Activated naive CD4-positive, alpha-beta T cell treated with anti-CD3 and anti-CD28 coated beads, Interleukin-2, amount 10 ng/mL, durations not matched to agents 7 days and 5 days (primary cell): ENCODE data around the gene NUDT9.
"Not testable (repeated sequence)": the region's sequence is repeated elsewhere in the genome, so short reads cannot be mapped to it uniquely, and the experiment has no call there.

Source experiments
- CTCF ChIA-PET: fragments of 350-600 bp; sonication (Branson Sonifier 250); formaldehyde crosslinking; loops from one replicate; lab custom pipeline; 2021; ENCODE audit warnings: antibody characterized with exemption; lab: Charles Lee
- DNase-seq: peaks from one replicate; pipeline ENCODE4 v3.0.0-alpha.2; 2020
- H3K27ac Mint-ChIP-seq: one replicate; pipeline ENCODE4 v1.8.0; 2021; ENCODE audit warnings: mild to moderate bottlenecking, moderate library complexity, mixed read lengths
- H3K27me3 Mint-ChIP-seq: one replicate; pipeline ENCODE4 v1.8.0; 2021; ENCODE audit warnings: mild to moderate bottlenecking, mixed read lengths
- H3K36me3 Mint-ChIP-seq: one replicate; pipeline ENCODE4 v1.8.0; 2021; ENCODE audit warnings: mixed read lengths
- H3K4me1 Mint-ChIP-seq: one replicate; pipeline ENCODE4 v1.8.0; 2021; ENCODE audit warnings: mixed read lengths
- H3K4me3 Mint-ChIP-seq: one replicate; pipeline ENCODE4 v1.8.0; 2021; ENCODE audit warnings: mild to moderate bottlenecking, moderate library complexity, mixed read lengths
- H3K9me3 Mint-ChIP-seq: one replicate; pipeline ENCODE4 v1.8.0; 2021; ENCODE audit warnings: mixed read lengths

The NUDT9 gene

DNA sequence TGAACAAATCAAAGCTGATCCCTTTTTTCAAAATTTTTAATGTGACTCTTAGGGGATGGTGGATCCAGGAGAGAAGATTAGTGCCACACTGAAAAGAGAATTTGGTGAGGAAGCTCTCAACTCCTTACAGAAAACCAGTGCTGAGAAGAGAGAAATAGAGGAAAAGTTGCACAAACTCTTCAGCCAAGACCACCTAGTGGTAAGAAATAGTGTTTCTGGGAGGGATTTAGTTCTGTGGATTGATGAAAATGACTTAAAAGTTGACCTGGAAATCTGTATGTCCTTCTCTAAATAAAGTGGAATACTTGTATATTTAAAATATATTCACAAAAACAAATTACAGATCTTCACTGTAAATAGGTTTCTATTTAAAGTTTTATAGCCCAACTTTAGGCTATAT is 29.2 kb downstream of the NUDT9 start:
- Mint-ChIP-seq H3K27me3 (no peaks in the 10 kb centered on the region), H3K4me1 (no peaks in the 10 kb centered on the region), H3K9me3 (no peaks in the 10 kb centered on the region), H3K36me3 (peaks cover 7% of the 10 kb centered on the region), H3K27ac (no peak overlapping the region), H3K4me3 (no peak overlapping the region)
- CTCF ChIA-PET: interaction anchor here (0.9 to 1.7 kb wide), 2 partner anchors 14 to 75 kb away, joined by 3 to 6 read pairs; no protein-coding TSS in a partner anchor
- DNase-seq: no peak

DNA sequence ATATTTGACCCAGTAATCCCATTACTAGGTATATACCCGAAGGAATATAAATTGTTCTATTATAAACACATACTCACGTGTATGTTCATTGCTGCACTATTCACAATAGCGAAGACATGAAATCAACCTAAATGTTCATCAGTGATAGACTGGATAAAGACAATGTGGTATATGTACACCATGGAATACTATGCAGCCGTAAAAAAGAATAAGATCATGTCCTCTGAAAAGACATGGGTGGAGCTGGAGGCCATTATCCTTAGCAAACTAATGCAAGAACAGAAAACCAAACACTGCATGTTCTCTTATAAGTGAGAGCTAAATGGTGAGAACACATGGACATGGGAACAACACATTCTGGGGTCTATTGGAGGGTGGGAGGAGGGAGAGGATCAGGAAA is 36.5 kb downstream of the NUDT9 start:
- Mint-ChIP-seq H3K9me3 (no peaks in the 10 kb centered on the region), H3K27ac (no peak overlapping the region)
- CTCF ChIA-PET: no interaction called here

DNA sequence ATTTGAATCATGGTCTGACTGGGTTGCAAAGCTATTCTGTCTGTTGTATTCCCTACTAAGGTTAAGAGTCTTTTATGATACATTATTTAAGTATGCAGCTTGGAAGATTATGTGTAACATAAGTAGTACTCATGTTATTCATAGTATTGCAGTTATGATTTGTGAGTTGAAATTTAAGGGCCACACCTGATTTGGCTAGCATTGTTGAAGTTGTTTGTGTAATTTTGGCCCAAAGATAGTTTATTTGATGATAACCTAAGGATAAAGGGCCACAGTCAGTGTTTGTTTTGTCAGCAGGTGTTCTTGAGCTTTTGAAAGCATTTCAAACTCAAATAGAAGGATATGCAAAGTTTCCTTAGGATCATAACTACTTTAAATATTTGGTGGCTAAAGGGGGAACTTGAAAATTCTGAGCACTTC is 38.9 kb downstream of the NUDT9 start:
- H3K27ac Mint-ChIP-seq: no peak overlapping the region
- no peaks in the 10 kb centered on the region for H3K27me3 Mint-ChIP-seq
- no peak for DNase-seq
- peaks cover 9% of the 10 kb centered on the region for H3K36me3 Mint-ChIP-seq
- H3K4me3 Mint-ChIP-seq: no peak overlapping the region
- H3K9me3 Mint-ChIP-seq: no peaks in the 10 kb centered on the region
- no peaks in the 10 kb centered on the region for H3K4me1 Mint-ChIP-seq
- CTCF ChIA-PET: interaction anchor here (2.4 kb wide), 1 partner anchor 86 kb away, joined by 10 read pairs; no protein-coding TSS in a partner anchor

More for the DNA sequence above, 36.5 kb downstream of the NUDT9 start:
- Mint-ChIP-seq H3K36me3 (peaks cover 9% of the 10 kb centered on the region), H3K4me1 (no peaks in the 10 kb centered on the region), H3K27me3 (no peaks in the 10 kb centered on the region), H3K4me3 (no peak overlapping the region)
- no peak for DNase-seq

DNA sequence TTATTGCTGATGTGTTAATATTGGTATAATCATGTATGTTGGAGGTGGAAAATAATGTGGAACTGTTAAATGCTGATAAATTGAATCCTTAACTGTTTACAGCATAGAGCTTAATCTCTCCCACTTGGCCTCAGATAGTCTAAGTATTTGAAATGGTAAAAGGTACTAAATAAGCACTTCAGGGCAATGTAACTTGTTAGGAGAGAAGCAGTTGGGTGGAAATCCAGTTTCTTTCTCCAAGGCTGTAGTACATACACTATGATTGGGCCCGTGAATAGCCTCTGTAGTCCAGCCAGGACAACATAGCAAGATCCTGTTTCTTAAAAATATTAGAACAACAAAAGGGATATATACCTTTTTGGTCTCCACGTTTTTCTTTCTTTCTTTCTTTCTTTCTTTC is 39.7 kb downstream of the NUDT9 start:
- H3K27me3 Mint-ChIP-seq: no peaks in the 10 kb centered on the region
- no peaks in the 10 kb centered on the region for H3K4me1 Mint-ChIP-seq
- peaks cover 9% of the 10 kb centered on the region for H3K36me3 Mint-ChIP-seq
- no peak for DNase-seq
- H3K27ac Mint-ChIP-seq: no peak overlapping the region
- H3K9me3 Mint-ChIP-seq: no peaks in the 10 kb centered on the region
- CTCF ChIA-PET: interaction anchor here (2.4 kb wide), 1 partner anchor 86 kb away, joined by 10 read pairs; no protein-coding TSS in a partner anchor
- H3K4me3 Mint-ChIP-seq: no peak overlapping the region

DNA sequence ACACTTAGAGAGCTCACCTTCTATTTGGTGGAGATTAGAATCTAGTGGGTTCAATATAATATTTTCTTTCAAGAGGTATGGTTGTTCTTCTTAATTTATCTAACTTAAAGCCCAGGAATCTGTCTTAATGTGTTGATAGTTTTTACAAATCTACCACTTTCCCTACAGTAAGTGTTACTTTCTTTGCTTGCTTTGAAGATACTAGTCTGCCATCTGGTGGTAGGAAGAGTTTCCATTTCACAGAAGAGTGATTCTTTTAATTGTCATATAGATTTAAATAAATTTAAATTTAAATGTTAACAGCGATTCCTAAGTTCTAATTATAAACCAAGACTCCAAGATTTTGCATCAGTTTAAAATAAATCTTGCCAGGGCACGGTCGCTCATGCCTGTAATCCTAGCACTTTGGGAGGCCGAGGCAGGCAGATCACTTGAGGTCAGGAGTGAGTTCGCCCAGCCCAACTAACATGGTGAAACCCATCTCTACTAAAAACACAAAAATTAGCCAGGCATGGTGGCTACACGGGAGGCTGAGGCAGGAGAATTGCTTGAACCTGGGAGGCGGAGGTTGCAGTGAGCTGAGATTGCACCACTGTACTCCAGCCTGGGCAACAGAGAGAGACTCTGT is 43.5 kb downstream of the NUDT9 start:
- no peak for DNase-seq
- Mint-ChIP-seq H3K9me3 (no peaks in the 10 kb centered on the region), H3K27me3 (no peaks in the 10 kb centered on the region), H3K4me1 (no peaks in the 10 kb centered on the region), H3K36me3 (no peaks in the 10 kb centered on the region), H3K27ac (no peak overlapping the region), H3K4me3 (no peak overlapping the region)
- CTCF ChIA-PET: interaction anchor here (0.7 to 3.8 kb wide), 6 partner anchors 14 to 318 kb away, joined by 3 to 47 read pairs (median 3); no protein-coding TSS in a partner anchor

DNA sequence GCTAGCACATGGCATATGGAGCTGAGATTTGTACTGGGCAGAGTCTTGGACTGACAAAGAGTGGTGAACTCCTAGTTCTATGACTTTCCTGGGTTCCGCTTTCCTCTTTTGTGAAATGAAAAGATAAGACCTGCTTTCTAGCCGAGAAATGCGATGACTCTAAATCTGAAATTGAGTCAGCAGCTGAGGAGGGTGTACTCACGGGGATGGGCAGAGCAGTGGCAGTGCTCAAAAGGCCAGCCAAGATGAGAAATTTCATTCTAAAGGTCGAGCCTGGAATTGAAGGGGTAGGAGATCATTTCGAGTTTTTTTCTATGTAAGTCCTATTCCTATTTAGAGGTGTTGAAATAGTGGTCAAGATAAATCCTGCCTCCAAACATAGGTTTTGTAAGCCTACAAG is 47.0 kb downstream of the NUDT9 start:
- Mint-ChIP-seq H3K27ac (no peak overlapping the region), H3K4me1 (no peaks in the 10 kb centered on the region), H3K9me3 (no peaks in the 10 kb centered on the region), H3K27me3 (no peaks in the 10 kb centered on the region), H3K4me3 (no peak overlapping the region), H3K36me3 (no peaks in the 10 kb centered on the region)
- DNase-seq: no peak
- CTCF ChIA-PET: no interaction called here

DNA sequence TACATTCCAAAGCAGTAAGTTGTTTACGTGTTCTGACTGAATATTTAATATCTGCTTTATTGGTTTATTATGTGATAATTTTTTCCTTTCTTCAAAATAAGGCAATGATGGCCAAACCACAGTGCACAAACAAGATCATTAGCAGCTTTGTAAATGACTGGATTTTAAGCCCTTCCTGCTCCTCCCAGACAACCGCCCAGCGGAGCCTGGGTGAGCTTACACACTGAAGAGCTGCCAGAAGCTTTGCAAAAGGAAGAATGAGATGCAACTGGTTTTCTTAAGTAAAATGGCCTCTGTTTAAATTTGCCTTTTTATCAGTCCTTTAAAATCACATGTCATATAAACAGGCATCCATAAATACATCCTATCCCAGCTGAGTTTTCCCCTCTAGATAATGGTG is 54.6 kb downstream of the NUDT9 start:
- DNase-seq: no peak
- H3K4me3 Mint-ChIP-seq: no peak overlapping the region
- H3K27ac Mint-ChIP-seq: no peak overlapping the region
- no peaks in the 10 kb centered on the region for H3K27me3 Mint-ChIP-seq
- CTCF ChIA-PET: no interaction called here
- H3K9me3 Mint-ChIP-seq: no peaks in the 10 kb centered on the region
- no peaks in the 10 kb centered on the region for H3K4me1 Mint-ChIP-seq
- no peaks in the 10 kb centered on the region for H3K36me3 Mint-ChIP-seq

DNA sequence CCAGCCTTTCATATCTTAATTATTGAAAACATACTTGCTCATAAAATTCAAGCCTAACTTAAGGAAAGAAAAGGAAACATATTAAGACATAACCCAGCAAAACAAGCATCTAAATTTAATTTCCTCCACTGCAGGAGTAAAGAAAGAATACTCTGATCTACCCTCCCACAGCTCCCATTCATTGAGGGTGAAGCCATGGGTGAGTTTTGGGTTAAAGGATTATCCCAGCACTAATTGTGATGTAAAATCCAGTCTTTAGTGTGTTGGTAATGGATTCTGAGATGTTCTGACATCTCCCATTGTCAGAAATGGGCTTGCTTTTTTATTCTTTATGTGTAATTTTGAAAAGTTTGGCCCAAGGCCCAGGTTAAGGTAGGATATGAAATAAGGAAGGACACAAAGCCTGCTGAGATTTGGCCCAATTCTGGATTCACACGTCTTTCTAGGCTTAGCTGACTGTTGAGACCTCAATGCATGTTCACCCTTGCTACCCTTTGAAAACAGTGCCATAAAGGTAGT is 56.4 kb downstream of the NUDT9 start:
- H3K9me3 Mint-ChIP-seq: no peaks in the 10 kb centered on the region
- CTCF ChIA-PET: interaction anchor here (0.5 kb wide), 1 partner anchor 200 kb away, joined by 3 read pairs; no protein-coding TSS in a partner anchor
- no peaks in the 10 kb centered on the region for H3K27me3 Mint-ChIP-seq
- DNase-seq: no peak
- H3K4me3 Mint-ChIP-seq: no peak overlapping the region
- H3K4me1 Mint-ChIP-seq: no peaks in the 10 kb centered on the region
- no peak overlapping the region for H3K27ac Mint-ChIP-seq
- H3K36me3 Mint-ChIP-seq: no peaks in the 10 kb centered on the region

DNA sequence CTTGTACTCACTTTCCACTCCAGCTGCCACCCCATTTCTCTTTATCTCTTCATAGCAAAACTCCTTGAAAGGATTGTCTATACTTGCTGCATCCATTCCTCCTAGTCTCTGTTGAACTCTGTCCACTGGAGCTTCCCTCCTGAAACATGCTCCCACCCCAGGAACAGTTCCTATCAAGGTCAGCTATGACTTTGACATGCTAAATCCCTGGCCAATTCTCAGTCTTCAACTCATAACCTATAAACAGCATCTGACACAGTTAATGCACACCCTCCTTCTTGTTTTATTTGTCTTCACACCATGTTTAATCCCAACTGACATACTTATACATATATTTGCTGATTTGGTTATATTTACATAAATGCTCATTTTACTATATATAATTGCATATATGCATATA is 59.0 kb downstream of the NUDT9 start:
- CTCF ChIA-PET: interaction anchor here (1.3 kb wide), 1 partner anchor 17 kb away, joined by 3 read pairs; no protein-coding TSS in a partner anchor
- Mint-ChIP-seq H3K27ac (no peak overlapping the region), H3K36me3 (no peaks in the 10 kb centered on the region), H3K9me3 (peaks cover 1% of the 10 kb centered on the region), H3K4me3 (no peak overlapping the region), H3K27me3 (no peaks in the 10 kb centered on the region), H3K4me1 (no peaks in the 10 kb centered on the region)
- no peak for DNase-seq

DNA sequence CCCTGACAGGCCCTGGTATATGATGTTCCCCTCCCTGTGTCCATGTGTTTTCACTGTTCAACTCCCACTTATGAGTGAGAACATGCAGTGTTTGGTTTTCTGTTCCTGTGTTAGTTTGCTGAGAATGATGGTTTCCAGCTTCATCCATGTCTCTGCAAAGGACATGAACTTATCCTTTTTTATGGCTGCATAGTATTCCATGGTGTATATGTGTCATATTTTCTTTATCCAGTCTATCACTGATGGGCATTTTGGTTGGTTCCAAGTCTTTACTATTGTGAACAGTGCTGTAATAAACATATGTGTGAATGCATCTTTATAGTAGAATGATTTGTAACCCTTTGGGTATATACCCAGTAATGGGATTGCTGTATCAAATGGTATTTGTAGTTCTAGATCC is 60.9 kb downstream of the NUDT9 start:
- H3K4me3 Mint-ChIP-seq, H3K4me1 Mint-ChIP-seq, DNase-seq, H3K9me3 Mint-ChIP-seq, H3K27ac Mint-ChIP-seq, H3K27me3 Mint-ChIP-seq, H3K36me3 Mint-ChIP-seq: not testable (repeated sequence)
- CTCF ChIA-PET: interaction anchor here (0.7 to 1.2 kb wide), 2 partner anchors 52 to 107 kb away, joined by 3 read pairs; no protein-coding TSS in a partner anchor

DNA sequence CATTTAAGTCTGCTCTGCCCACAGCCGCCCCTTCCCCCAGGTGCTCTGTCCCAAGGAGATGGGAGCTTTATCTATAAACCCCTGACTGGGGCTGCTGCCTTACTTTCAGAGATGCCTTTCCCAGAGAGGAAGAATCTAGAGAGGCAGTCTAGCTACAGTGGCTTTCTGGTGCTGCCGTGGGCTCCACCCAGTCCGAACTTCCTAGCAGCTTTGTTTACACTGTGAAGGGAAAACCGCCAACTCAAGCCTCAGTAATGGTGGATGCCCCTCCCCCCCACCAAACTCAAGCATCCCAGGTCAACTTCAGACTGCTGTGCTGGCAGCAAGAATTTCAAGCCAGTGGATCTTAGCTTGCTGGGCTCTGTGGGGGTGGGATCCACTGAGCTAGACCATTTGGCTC is 66.3 kb downstream of the NUDT9 start:
- H3K4me1 Mint-ChIP-seq, CTCF ChIA-PET, DNase-seq, H3K4me3 Mint-ChIP-seq, H3K36me3 Mint-ChIP-seq, H3K27me3 Mint-ChIP-seq, H3K9me3 Mint-ChIP-seq, H3K27ac Mint-ChIP-seq: not testable (repeated sequence)

DNA sequence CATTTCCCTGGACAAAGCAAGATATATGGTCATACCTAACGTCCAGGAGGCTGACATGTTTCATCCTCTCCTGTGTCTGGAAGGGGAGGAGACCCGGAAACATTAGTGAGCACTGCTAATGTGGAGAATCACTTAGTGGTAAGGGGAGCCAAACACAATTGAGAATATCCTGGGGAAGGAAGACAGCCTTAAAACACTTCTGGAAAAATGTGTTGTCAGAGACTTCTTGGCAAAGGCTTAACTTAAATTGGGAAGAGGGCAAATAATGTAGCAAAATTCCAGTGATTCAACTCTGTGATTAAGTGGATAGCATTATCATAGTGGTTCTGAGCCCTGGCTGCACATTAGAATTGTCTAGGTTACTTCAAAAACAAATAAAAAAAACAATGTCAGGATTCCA is 67.3 kb downstream of the NUDT9 start:
- CTCF ChIA-PET: no interaction called here
- no peak for DNase-seq

DNA sequence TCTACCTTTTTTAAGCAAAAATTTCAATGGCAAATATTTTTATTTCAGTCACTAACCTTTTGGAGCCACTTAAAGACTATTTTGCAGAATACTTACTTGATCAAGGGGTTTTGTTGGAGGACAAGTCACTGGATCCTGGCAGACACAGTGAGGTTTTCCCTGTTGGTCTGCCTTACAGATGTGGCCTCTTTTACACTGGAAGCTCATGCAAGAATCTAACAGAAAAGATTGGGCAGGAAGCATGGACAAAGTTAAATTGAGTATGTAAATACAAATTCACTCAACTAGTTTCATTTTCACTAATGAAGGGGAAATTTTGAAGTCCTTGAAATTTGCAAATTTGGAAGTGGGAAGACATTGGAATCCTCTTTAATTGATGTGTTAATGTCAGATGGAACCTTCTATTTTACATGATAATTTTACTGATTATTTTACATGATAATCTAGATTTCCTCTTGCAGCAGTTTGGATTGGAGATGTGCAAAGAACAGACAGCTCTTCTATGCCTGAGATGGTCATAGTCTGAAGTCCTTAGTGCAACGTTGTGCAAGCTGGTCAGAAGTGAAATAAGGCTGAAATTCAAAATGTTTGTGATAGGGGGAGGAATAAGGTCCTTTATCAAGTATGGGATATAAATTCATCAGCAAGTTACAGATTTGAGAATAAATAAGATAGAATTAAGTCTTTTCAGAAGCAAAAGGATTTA is 68.4 kb downstream of the NUDT9 start:
- no peaks in the 10 kb centered on the region for H3K9me3 Mint-ChIP-seq
- H3K27me3 Mint-ChIP-seq: no peaks in the 10 kb centered on the region
- H3K27ac Mint-ChIP-seq: no peak overlapping the region
- CTCF ChIA-PET: no interaction called here
- no peak for DNase-seq
- H3K36me3 Mint-ChIP-seq: no peaks in the 10 kb centered on the region
- H3K4me3 Mint-ChIP-seq: no peak overlapping the region
- H3K4me1 Mint-ChIP-seq: peaks cover 2% of the 10 kb centered on the region

More for the DNA sequence above, 67.3 kb downstream of the NUDT9 start:
- Mint-ChIP-seq H3K36me3 (no peaks in the 10 kb centered on the region), H3K27ac (no peak overlapping the region), H3K4me1 (peaks cover 2% of the 10 kb centered on the region), H3K4me3 (no peak overlapping the region), H3K9me3 (peaks cover 1% of the 10 kb centered on the region), H3K27me3 (no peaks in the 10 kb centered on the region)

DNA sequence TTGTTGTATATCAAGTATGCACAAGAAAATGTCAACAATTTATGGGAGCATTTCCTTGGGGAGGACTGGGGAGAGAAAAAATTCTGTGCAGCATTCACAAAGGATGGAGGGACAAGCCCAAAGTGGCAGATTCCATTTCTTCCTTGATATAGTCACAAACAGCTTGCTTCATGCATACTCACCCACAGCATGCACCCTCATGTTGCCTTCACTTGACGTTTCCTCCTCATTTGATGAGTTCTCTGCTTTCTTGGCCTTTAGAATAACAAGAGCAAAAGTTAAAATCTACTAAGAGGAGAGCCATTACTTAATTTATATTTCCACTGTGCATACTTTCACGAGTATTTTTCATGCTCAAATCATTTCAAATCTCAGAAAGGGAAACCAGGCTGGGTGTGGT is 69.1 kb downstream of the NUDT9 start:
- Mint-ChIP-seq H3K36me3 (no peaks in the 10 kb centered on the region), H3K27me3 (no peaks in the 10 kb centered on the region), H3K4me1 (peaks cover 2% of the 10 kb centered on the region), H3K9me3 (no peaks in the 10 kb centered on the region), H3K4me3 (no peak overlapping the region), H3K27ac (no peak overlapping the region)
- CTCF ChIA-PET: no interaction called here
- DNase-seq: no peak

DNA sequence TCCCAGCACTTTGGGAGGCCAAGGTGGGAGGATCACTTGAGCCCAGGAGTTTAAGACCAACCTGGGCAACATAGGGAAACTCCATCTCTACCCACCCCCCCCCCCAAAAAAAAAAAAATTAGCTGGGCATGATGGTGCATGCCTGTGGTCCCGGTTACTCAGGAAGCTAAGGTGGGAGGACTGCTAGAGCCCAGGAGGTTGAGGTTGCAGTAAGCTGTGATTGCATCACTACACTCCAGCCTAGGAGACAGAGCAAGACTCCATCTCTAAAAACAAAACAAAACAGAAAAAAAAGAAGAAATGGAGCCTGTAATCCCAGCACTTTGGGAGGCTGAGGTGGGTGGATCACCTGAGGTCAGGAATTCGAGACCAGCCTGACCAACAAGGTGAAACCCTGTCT is 69.5 kb downstream of the NUDT9 start:
- H3K9me3 Mint-ChIP-seq, H3K27me3 Mint-ChIP-seq, H3K36me3 Mint-ChIP-seq, H3K27ac Mint-ChIP-seq, H3K4me3 Mint-ChIP-seq, DNase-seq, CTCF ChIA-PET, H3K4me1 Mint-ChIP-seq: not testable (repeated sequence)
